ENCODE measurements around the gene NRXN3. TPM values are rescaled to one million over a fixed set of nuclear protein-coding genes. Genes with fewer than 3 reads are reported as not detected.

NRXN3 gene
- total RNA-seq, 1 donor from 2014 or later, result 1.6 TPM

DNA sequence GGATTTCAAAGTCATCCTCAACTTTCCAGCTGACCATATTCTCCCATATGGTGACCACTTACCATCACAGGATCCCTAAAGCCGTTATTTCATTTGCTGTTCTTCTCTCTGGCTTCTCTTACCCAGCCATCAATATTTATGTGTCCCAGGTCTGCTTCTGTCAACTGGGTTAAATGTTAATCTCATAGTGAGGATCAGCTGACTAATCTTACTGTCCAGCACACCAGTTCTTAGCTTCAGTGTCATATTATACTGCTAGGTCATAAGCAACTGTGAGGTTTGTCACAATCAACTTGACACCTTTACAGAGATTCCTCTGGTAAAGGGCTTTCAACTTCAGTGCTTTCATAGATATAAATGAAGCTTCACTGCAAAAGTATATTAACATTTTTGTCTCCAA is 1746.7 kb downstream of the NRXN3 start:
- no peak for DNase-seq (ENCODE audit: low read depth)
- TF ChIP-seq, protein P1, sequence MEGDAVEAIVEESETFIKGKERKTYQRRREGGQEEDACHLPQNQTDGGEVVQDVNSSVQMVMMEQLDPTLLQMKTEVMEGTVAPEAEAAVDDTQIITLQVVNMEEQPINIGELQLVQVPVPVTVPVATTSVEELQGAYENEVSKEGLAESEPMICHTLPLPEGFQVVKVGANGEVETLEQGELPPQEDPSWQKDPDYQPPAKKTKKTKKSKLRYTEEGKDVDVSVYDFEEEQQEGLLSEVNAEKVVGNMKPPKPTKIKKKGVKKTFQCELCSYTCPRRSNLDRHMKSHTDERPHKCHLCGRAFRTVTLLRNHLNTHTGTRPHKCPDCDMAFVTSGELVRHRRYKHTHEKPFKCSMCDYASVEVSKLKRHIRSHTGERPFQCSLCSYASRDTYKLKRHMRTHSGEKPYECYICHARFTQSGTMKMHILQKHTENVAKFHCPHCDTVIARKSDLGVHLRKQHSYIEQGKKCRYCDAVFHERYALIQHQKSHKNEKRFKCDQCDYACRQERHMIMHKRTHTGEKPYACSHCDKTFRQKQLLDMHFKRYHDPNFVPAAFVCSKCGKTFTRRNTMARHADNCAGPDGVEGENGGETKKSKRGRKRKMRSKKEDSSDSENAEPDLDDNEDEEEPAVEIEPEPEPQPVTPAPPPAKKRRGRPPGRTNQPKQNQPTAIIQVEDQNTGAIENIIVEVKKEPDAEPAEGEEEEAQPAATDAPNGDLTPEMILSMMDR (IDR thresholded peaks at IDR 0.05; ENCODE audit: insufficient read depth, low read length, poor library complexity, severe bottlenecking), result no peak

More for the DNA sequence above, 1746.7 kb downstream of the NRXN3 start:
- H3K4me3 ChIP-seq (ENCODE audit: low read depth, low read length), result no peak overlapping the region
- H3K36me3 ChIP-seq (ENCODE audit: control insufficient read depth, insufficient read depth, low read length), result no peaks in the 10 kb centered on the region
- no peaks in the 10 kb centered on the region for H3K27me3 ChIP-seq (ENCODE audit: control insufficient read depth, insufficient read depth, low read length)
